Tibial artery (tissue), 4 donors: ENCODE results near the gene CCDC160.

ENCODE experiments used
- DNase-seq, 2 donors: peaks; one replicate each; pipeline ENCODE4 v3.0.0-alpha.2; 2019
- H3K27ac ChIP-seq, 2 donors: fragments of 200-600 bp; sonication (generic) in 1 of 2; 1 replicate in 1 of 2; 2 replicates in 1 of 2; pipeline ENCODE4 v1.5.1; 2018 to 2019; ENCODE audit warnings: mild to moderate bottlenecking in 1 of 2
- H3K27me3 ChIP-seq, 2 donors: fragments of 200-600 bp; sonication (generic) in 1 of 2; one replicate each; pipeline versions ENCODE4 v1.5.1 to v1.6.0; 2016 to 2019
- H3K36me3 ChIP-seq, 3 donors: fragments of 200-600 bp; sonication (generic) in 2 of 3; one replicate each; pipeline ENCODE4 v1.5.1; 2016 to 2019; ENCODE audit warnings: mild to moderate bottlenecking in 2 of 3
- H3K4me1 ChIP-seq, 4 donors: fragments of 200-600 bp; sonication (generic) in 2 of 4; 1 replicate in 3 of 4; 2 replicates in 1 of 4; pipeline ENCODE4 v1.5.1; 2016 to 2019
- H3K4me3 ChIP-seq, 2 donors: fragments of 200-600 bp; sonication (generic) in 1 of 2; 1 replicate in 1 of 2; 2 replicates in 1 of 2; pipeline ENCODE4 v1.5.1; 2018 to 2019; ENCODE audit warnings: mild to moderate bottlenecking in 2 of 2
- H3K9me3 ChIP-seq, 3 donors: fragments of 200-600 bp; sonication (generic) in 1 of 3; one replicate each; pipeline ENCODE4 v1.5.1; 2016 to 2019
- intact Hi-C: fragments of 100-400 bp; cut with DNase I; formaldehyde crosslinking; loops from one replicate; pipeline ENCODE4 v1.15.0; 2023; ENCODE audit warnings: low total_unique reads
- TF ChIP-seq, protein P1 (sequence below), 2 experiments: fragments of 200-600 bp in 1 of 2; fragments of 450-650 bp in 1 of 2; IDR thresholded peaks; one replicate each; pipeline ENCODE4 v1.5.1; 2017 to 2019; ENCODE audit warnings: antibody characterized with exemption in 2 of 2, mild to moderate bottlenecking in 1 of 2, moderate library complexity in 1 of 2

CCDC160 gene

DNA sequence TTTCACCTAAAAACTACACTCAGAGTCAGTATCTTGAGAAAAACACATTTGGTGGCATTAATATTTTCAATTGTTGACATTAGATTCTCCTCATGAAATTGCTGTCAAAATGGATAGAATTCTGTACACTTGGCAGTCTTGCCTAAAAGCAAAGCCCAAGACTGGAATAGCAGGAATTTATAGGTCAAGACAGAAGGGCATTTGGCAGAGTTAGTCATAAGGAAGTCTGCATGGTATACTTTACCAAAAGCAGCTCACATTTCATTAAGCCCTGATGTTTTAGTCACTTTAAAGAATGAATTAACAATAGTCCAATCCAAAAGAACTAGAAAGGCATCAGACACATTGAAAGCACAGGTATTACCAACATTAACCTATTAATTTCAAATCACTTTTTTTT lies 7.1 kb downstream of the CCDC160 start:
- DNase-seq = no peak
- no peaks in the 10 kb centered on the region for H3K27me3 ChIP-seq
- H3K4me3 ChIP-seq = no peak overlapping the region
- no peaks in the 10 kb centered on the region for H3K9me3 ChIP-seq
- no peak overlapping the region for H3K27ac ChIP-seq
- TF ChIP-seq, protein P1, sequence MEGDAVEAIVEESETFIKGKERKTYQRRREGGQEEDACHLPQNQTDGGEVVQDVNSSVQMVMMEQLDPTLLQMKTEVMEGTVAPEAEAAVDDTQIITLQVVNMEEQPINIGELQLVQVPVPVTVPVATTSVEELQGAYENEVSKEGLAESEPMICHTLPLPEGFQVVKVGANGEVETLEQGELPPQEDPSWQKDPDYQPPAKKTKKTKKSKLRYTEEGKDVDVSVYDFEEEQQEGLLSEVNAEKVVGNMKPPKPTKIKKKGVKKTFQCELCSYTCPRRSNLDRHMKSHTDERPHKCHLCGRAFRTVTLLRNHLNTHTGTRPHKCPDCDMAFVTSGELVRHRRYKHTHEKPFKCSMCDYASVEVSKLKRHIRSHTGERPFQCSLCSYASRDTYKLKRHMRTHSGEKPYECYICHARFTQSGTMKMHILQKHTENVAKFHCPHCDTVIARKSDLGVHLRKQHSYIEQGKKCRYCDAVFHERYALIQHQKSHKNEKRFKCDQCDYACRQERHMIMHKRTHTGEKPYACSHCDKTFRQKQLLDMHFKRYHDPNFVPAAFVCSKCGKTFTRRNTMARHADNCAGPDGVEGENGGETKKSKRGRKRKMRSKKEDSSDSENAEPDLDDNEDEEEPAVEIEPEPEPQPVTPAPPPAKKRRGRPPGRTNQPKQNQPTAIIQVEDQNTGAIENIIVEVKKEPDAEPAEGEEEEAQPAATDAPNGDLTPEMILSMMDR (IDR thresholded peaks at IDR 0.05) = no peak
- no peaks in the 10 kb centered on the region for H3K36me3 ChIP-seq
- H3K4me1 ChIP-seq = no peaks in the 10 kb centered on the region
- intact Hi-C loops = no loop called here

DNA sequence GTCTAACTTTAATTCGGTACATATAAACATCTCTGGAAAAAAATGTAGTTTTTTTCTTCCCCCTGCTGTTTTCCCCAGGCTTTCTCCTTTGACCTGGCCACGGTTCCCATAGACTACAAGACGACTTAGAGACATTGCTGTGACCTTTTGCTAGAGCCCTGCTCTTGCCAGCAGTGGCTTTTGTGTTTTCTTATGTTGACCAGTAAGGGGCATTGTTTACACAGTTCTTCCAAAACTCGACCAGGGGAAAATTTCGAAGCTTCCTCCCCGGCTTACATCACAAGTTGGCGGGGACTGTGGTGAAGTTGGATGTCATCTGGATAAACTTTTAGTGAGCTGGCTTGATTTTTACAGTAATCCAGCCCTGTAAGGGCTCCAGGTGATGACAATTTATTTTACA lies 9.3 kb downstream of the CCDC160 start:
- DNase-seq = no peak
- TF ChIP-seq, protein P1 (IDR thresholded peaks at IDR 0.05) = no peak
- intact Hi-C loops = no loop called here
- Histone ChIP-seq H3K36me3 (no peaks in the 10 kb centered on the region), H3K27ac (no peak overlapping the region), H3K27me3 (no peaks in the 10 kb centered on the region), H3K4me1 (no peaks in the 10 kb centered on the region), H3K4me3 (no peak overlapping the region), H3K9me3 (no peaks in the 10 kb centered on the region)

DNA sequence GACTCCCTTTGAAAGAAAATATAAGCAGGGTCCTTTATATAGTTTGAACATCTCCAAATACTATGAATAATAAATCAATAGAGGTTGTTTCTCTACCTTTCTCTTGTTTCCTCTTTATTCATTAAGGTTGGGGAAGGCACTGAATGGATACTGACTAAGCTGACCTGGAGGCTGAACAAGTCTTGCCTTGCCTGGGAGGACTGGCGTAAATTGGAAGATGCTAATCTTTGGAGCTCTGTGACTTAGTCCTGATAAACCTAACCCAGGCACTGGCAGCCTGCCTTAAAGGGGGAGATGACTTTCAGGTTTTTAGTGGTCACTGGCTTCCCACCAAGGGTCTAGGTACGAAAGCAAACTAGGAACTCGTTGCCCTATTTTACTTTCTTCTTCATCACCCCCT lies 10.5 kb downstream of the CCDC160 start:
- H3K27ac ChIP-seq = no peak overlapping the region
- H3K27me3 ChIP-seq = no peaks in the 10 kb centered on the region
- no peak overlapping the region for H3K4me3 ChIP-seq
- H3K36me3 ChIP-seq = no peaks in the 10 kb centered on the region
- no peak for DNase-seq
- TF ChIP-seq, protein P1 (IDR thresholded peaks at IDR 0.05) = no peak
- H3K4me1 ChIP-seq = no peaks in the 10 kb centered on the region
- H3K9me3 ChIP-seq = no peaks in the 10 kb centered on the region
- intact Hi-C loops = no loop called here

DNA sequence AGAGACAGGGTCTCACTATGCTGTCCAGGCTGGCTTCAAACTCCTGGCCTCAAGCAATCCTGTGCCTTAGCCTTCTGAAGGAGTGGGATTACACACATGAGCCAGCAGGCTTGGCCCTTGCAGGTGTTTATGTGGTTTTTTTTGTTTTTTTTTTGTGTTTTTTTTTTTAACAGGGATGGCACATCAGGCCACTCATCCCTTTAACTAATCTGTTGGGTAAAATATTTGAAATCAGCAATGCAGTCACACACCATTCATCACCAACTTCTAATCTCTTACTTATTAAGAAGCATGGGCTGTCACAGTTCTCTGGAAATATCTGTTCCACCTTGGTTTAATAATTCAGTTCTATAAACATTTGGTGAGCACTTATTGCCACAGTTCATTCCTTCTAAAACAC lies 12.3 kb downstream of the CCDC160 start:
- no peak overlapping the region for H3K4me3 ChIP-seq
- no peak for DNase-seq
- intact Hi-C loops = no loop called here
- H3K4me1 ChIP-seq = no peaks in the 10 kb centered on the region
- no peaks in the 10 kb centered on the region for H3K27me3 ChIP-seq
- H3K36me3 ChIP-seq = no peaks in the 10 kb centered on the region
- TF ChIP-seq, protein P1 (IDR thresholded peaks at IDR 0.05) = no peak
- no peaks in the 10 kb centered on the region for H3K9me3 ChIP-seq
- H3K27ac ChIP-seq = no peak overlapping the region

DNA sequence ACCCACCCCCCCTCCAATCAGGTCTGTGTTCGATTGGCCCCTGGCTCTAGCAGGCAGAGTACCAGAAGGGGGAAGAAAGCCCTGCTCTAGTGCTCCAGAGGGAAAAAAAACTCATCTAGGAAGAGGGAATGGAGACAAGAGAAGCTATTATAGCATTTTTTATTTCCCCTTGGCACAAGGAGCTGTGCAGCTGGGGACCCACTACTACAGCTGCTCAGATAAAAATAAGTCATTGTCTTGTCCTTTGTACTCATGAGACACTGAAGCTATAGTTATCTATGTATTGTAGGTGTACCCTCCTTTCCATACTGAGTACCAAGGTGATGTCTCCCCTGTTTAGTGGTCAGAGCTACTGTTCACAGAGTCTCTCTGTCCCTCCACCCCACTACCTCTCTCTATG lies 14.3 kb downstream of the CCDC160 start:
- Histone ChIP-seq H3K4me1 (no peaks in the 10 kb centered on the region), H3K9me3 (no peaks in the 10 kb centered on the region), H3K4me3 (no peak overlapping the region), H3K36me3 (no peaks in the 10 kb centered on the region), H3K27ac (no peak overlapping the region), H3K27me3 (no peaks in the 10 kb centered on the region)
- TF ChIP-seq, protein P1 (IDR thresholded peaks at IDR 0.05) = no peak
- intact Hi-C loops = no loop called here
- DNase-seq = no peak

DNA sequence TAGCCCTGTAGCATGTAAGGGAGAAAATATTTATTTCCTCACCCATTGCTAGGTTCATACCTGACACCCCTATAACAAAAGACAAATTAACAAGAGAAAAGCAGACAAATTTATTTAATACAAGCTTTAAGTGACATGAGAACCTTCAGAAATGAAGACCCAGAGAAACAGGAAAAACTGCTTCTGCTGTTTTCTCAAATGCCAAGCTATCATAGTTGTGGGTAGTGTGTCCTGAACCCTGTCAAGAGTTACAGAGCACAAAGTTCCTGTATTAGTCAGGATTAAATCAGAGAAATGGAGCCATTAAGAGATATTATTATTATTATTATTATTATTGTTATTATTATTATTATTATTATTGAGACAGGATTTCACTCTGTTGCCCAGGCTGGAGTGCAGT lies 17.5 kb downstream of the CCDC160 start:
- Histone ChIP-seq H3K36me3 (no peaks in the 10 kb centered on the region), H3K9me3 (no peaks in the 10 kb centered on the region), H3K4me3 (no peak overlapping the region), H3K27ac (no peak overlapping the region), H3K4me1 (no peaks in the 10 kb centered on the region), H3K27me3 (no peaks in the 10 kb centered on the region)
- intact Hi-C loops = no loop called here
- TF ChIP-seq, protein P1 (IDR thresholded peaks at IDR 0.05) = no peak
- DNase-seq = no peak
